Smooth muscle cell (in vitro differentiated cells): ENCODE results near the gene NTNG1. TPM values are rescaled to one million over a fixed set of nuclear protein-coding genes. Genes with fewer than 3 reads are reported as not detected.

Source experiments
- DNase-seq: peaks from one replicate; lab custom pipeline; 2025; ENCODE audit not compliant: unreplicated experiment; lab: John Stamatoyannopoulos, UW
- H2AFZ ChIP-seq: fragments of 200-600 bp; sonication (generic); 2 replicates; pipeline ENCODE4 v1.6.0; 2016; ENCODE audit warnings: antibody characterized with exemption, low read depth, mild to moderate bottlenecking
- H3F3A ChIP-seq: fragments of 200-600 bp; sonication (generic); 2 replicates; pipeline ENCODE4 v1.6.0; 2017; ENCODE audit warnings: antibody characterized with exemption, low read depth
- H3K27ac ChIP-seq: fragments of 200-600 bp; sonication (generic); 2 replicates; pipeline ENCODE4 v1.5.1; 2016; ENCODE audit warnings: low read depth, mild to moderate bottlenecking
- H3K27me3 ChIP-seq: fragments of 200-600 bp; sonication (generic); 2 replicates; pipeline ENCODE4 v1.6.1; 2016; ENCODE audit warnings: low read depth, mild to moderate bottlenecking
- H3K36me3 ChIP-seq: fragments of 200-600 bp; sonication (generic); 2 replicates; pipeline ENCODE4 v1.5.1; 2016; ENCODE audit warnings: low read depth
- H3K4me1 ChIP-seq: fragments of 200-600 bp; sonication (generic); 2 replicates; pipeline ENCODE4 v1.5.1; 2016; ENCODE audit warnings: low read depth
- H3K4me2 ChIP-seq: fragments of 200-600 bp; sonication (generic); 2 replicates; pipeline ENCODE4 v1.6.0; 2016; ENCODE audit warnings: mild to moderate bottlenecking
- H3K4me3 ChIP-seq: fragments of 200-600 bp; sonication (generic); 2 replicates; pipeline ENCODE4 v1.5.1; 2016; ENCODE audit warnings: mild to moderate bottlenecking
- H3K79me2 ChIP-seq: fragments of 200-600 bp; sonication (generic); 2 replicates; pipeline ENCODE4 v1.6.0; 2016; ENCODE audit warnings: low read depth, mild to moderate bottlenecking
- H3K9ac ChIP-seq: fragments of 200-600 bp; sonication (generic); 2 replicates; pipeline ENCODE4 v1.6.0; 2016; ENCODE audit warnings: low read depth
- H3K9me3 ChIP-seq: fragments of 200-600 bp; sonication (generic); replicated peaks from 2 replicates; pipeline ENCODE4 v1.5.1; 2016; ENCODE audit warnings: low read depth
- H4K20me1 ChIP-seq: fragments of 200-600 bp; sonication (generic); 2 replicates; pipeline ENCODE4 v1.6.0; 2016; ENCODE audit warnings: low read depth
- CTCF ChIP-seq: fragments of 200-600 bp; sonication (generic); IDR thresholded peaks from 2 replicates; pipeline ENCODE4 v1.5.1; 2017; ENCODE audit warnings: borderline replicate concordance, mild to moderate bottlenecking, antibody characterized with exemption; ENCODE audit not compliant: insufficient read depth, poor library complexity, severe bottlenecking
- WGBS: methylation state at CpG from one replicate; pipeline ENCODE4 v1.1.7; 2016; ENCODE audit warnings: low lambda C conversion rate; 5-methylcytosine and 5-hydroxymethylcytosine counted together
- polyA plus RNA-seq: library from polyadenylated mRNA; unstranded; fragments of >200 nt; fragmentation: Nextera tagmentation; extraction: Ambion mirVana; gene quantifications from 2 replicates; pipeline ENCODE4 v1.2.1, GENCODE V29; 2016
- total RNA-seq: library from RNA; depleted of rRNA; stranded (reverse); fragments of >200 nt; gene quantifications from 2 replicates; pipeline ENCODE4 v1.2.3, GENCODE V29; 2014

The NTNG1 gene
- total and polyA plus RNA-seq, 2 experiments from 2014 or later = 0.39 to 1.1 TPM

- H3K9me3 ChIP-seq = no peaks in the 10 kb centered on the region
- no peak overlapping the region for H3K4me3 ChIP-seq
- no peak overlapping the region for H2AFZ ChIP-seq
- no peaks in the 10 kb centered on the region for H3K27me3 ChIP-seq
- peaks cover 11% of the 10 kb centered on the region for H3K4me1 ChIP-seq
- no peak overlapping the region for H3K9ac ChIP-seq
- H3K79me2 ChIP-seq = no peaks in the 10 kb centered on the region
- TF ChIP-seq CTCF = no peak
- no peaks in the 10 kb centered on the region for H4K20me1 ChIP-seq
- H3K4me2 ChIP-seq = no peak overlapping the region
- H3K27ac ChIP-seq = no peak overlapping the region
- 70% methylated on average over 1 of the region's 1 CpG for WGBS
- no peaks in the 10 kb centered on the region for H3K36me3 ChIP-seq
- H3F3A ChIP-seq = no peaks in the 10 kb centered on the region
- no peak for DNase-seq
Observed at GRCh38 chr1:107432108-107432507, 291.3 kb downstream of the NTNG1 start.

GRCh38 chr1:107433068-107433467, 292.2 kb downstream of the NTNG1 start:
- Histone ChIP-seq H2AFZ (no peak overlapping the region), H3K4me1 (peaks cover 11% of the 10 kb centered on the region), H3K4me3 (no peak overlapping the region), H3K27me3 (no peaks in the 10 kb centered on the region), H3K27ac (no peak overlapping the region), H4K20me1 (no peaks in the 10 kb centered on the region), H3K9ac (no peak overlapping the region), H3K4me2 (no peak overlapping the region), H3K36me3 (no peaks in the 10 kb centered on the region), H3K79me2 (no peaks in the 10 kb centered on the region), H3F3A (no peaks in the 10 kb centered on the region), H3K9me3 (no peaks in the 10 kb centered on the region)
- TF ChIP-seq CTCF = no peak
- WGBS = 94% methylated on average over 4 of the region's 4 CpGs
- DNase-seq = no peak

- Histone ChIP-seq H4K20me1 (no peaks in the 10 kb centered on the region), H3K9me3 (no peaks in the 10 kb centered on the region), H3K27me3 (no peaks in the 10 kb centered on the region), H3K4me3 (no peak overlapping the region), H3K9ac (no peak overlapping the region), H3K27ac (no peak overlapping the region), H3F3A (no peaks in the 10 kb centered on the region), H2AFZ (no peak overlapping the region), H3K36me3 (no peaks in the 10 kb centered on the region), H3K4me2 (no peak overlapping the region), H3K4me1 (peaks cover 11% of the 10 kb centered on the region), H3K79me2 (no peaks in the 10 kb centered on the region)
- WGBS = 63% methylated on average over 4 of the region's 4 CpGs
- no peak for DNase-seq
- no peak for TF ChIP-seq CTCF
Observed at GRCh38 chr1:107433635-107434360, 293.0 kb downstream of the NTNG1 start.

- no peak for DNase-seq
- H3K9ac ChIP-seq = no peak overlapping the region
- no peak overlapping the region for H3K4me3 ChIP-seq
- H3K27ac ChIP-seq = no peak overlapping the region
- no peaks in the 10 kb centered on the region for H3K27me3 ChIP-seq
- no peak for TF ChIP-seq CTCF
- H3K4me1 ChIP-seq = peaks cover 11% of the 10 kb centered on the region
- H2AFZ ChIP-seq = no peak overlapping the region
- H3K9me3 ChIP-seq = no peaks in the 10 kb centered on the region
- no peaks in the 10 kb centered on the region for H4K20me1 ChIP-seq
- no peaks in the 10 kb centered on the region for H3K36me3 ChIP-seq
- no peak overlapping the region for H3K4me2 ChIP-seq
- H3K79me2 ChIP-seq = no peaks in the 10 kb centered on the region
- H3F3A ChIP-seq = no peaks in the 10 kb centered on the region
Observed at GRCh38 chr1:107434361-107434693, 293.5 kb downstream of the NTNG1 start.
